Retinal pigment epithelial cell (primary cell): ENCODE results near the gene ELOVL5.

Experiments
- DNase-seq: peaks from one replicate; pipeline ENCODE4 v3.0.0-alpha.2; 2010; ENCODE audit warnings: low read depth
- H3K4me3 ChIP-seq: 2 replicates; pipeline ENCODE4 v1.5.1; 2011; ENCODE audit warnings: mild to moderate bottlenecking, low read length, control low read depth, moderate library complexity
- TF ChIP-seq, protein P1 (sequence below): conservative IDR thresholded peaks from 2 replicates; pipeline ENCODE4 v1.5.1; 2011; ENCODE audit warnings: low read depth, low read length, control low read depth, inconsistent platforms

The ELOVL5 gene

DNA sequence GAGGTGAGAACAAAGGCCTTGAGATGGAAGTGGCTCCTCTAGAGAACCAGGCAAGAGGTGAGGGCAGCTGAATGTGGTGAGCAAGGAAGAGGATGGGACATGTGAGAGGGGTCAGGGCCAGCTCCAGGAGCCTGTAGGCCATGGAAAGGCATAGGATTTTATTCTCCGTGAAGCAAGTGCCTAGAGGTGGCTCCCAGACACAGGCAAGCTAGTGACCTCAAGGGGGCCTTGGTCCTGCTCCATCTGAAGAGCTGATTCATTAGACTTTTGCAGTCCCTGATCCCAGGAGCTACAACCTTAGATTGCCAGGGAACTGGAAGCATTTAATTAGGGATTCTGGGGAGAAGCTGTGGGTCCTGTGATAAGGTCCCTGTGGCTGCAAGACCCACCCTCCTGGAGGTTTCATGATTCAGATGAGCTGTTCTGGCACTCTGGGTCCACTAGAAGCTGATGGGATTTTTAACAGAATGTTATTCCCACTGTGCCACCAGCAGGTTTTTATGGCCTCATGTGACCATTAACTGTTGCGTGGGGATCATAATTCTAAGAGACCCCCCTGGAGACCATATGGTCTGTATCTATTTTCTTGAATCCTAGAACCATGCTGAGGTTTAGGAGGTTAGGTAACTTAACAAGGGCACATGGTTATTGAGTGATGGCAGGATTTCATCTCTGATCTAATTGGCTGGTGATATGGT lies 90.5 kb downstream of the ELOVL5 start:
- no peak overlapping the region for H3K4me3 ChIP-seq
- TF ChIP-seq, protein P1, sequence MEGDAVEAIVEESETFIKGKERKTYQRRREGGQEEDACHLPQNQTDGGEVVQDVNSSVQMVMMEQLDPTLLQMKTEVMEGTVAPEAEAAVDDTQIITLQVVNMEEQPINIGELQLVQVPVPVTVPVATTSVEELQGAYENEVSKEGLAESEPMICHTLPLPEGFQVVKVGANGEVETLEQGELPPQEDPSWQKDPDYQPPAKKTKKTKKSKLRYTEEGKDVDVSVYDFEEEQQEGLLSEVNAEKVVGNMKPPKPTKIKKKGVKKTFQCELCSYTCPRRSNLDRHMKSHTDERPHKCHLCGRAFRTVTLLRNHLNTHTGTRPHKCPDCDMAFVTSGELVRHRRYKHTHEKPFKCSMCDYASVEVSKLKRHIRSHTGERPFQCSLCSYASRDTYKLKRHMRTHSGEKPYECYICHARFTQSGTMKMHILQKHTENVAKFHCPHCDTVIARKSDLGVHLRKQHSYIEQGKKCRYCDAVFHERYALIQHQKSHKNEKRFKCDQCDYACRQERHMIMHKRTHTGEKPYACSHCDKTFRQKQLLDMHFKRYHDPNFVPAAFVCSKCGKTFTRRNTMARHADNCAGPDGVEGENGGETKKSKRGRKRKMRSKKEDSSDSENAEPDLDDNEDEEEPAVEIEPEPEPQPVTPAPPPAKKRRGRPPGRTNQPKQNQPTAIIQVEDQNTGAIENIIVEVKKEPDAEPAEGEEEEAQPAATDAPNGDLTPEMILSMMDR = no peak
- DNase-seq = no peak

GRCh38 chr6:53257533-53257932 lies 91.2 kb downstream of the ELOVL5 start:
- no peak overlapping the region for H3K4me3 ChIP-seq
- DNase-seq = no peak
- TF ChIP-seq, protein P1 = no peak

- TF ChIP-seq, protein P1 = no peak
- no peak overlapping the region for H3K4me3 ChIP-seq
- no peak for DNase-seq
Measured at GRCh38 chr6:53257001-53257400, 91.7 kb downstream of the ELOVL5 start.

- DNase-seq = no peak
- TF ChIP-seq, protein P1 = no peak
- no peak overlapping the region for H3K4me3 ChIP-seq
Measured at GRCh38 chr6:53252177-53252692, 96.5 kb downstream of the ELOVL5 start.

GRCh38 chr6:53251033-53251672 lies 97.6 kb downstream of the ELOVL5 start:
- no peak for DNase-seq
- H3K4me3 ChIP-seq = no peak overlapping the region
- TF ChIP-seq, protein P1 = no peak

DNA sequence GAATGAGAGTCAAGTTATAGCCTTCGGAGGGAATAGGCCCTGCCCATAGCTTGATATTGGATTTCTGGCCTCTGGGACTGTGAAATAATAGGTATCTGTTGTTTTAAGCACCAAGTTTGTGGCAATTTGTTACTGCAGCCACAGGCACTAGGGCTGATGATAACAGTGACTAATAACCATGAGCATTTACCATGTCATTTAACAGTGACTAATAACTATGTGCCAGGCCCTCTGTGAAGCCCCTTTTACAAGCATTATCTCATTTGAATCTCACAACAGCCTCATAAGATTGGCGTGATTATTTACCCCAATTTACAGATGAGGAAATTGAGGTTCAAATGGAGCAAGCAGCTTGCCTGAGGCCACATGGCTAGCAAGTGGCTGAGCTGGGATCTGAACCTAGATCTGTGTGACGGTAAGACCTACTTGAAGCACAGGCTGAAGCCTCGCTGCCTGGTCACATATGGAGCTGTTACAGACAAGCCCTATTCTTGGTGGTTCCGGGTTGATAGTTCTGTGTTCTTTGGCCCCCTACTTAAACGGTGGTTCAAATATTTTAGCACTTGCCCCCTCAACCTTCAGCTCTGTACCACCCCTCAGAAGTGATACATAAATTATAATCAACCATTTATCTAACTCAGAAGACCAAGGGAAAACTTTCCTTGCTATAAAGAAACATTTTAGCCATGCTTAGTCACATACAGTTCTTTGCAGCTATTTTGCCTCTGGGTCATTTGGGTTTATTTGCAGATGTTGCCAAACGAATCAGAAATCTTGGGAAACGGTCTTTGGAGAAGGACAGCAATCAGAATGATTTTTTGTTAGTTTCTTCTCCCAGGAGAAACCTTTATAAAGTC lies 98.3 kb downstream of the ELOVL5 start:
- no peak overlapping the region for H3K4me3 ChIP-seq
- no peak for DNase-seq
- TF ChIP-seq, protein P1 = no peak
